GM13976 (cell line): ENCODE measurements around the gene CCDC149.

ENCODE experiments used
- DNase-seq: peaks from one replicate; pipeline ENCODE4 v3.0.0; 2012; ENCODE audit warnings: low spot score
- in situ Hi-C: fragments of 300-500 bp; cut with MboI; formaldehyde crosslinking; loops from one replicate; pipeline ENCODE4 v1.12.0; 2022; ENCODE audit warnings: low sequenced_read_pairs, mixed read lengths, inconsistent platforms; ENCODE audit not compliant: unreplicated experiment
- TF ChIP-seq, protein P1 (sequence below): IDR thresholded peaks from 2 replicates; pipeline ENCODE4 v1.5.1; 2012; ENCODE audit warnings: borderline replicate concordance, mild to moderate bottlenecking; ENCODE audit not compliant: insufficient read depth; ENCODE audit errors: extremely low read depth, missing control alignments, control extremely low read depth

The CCDC149 gene

DNA sequence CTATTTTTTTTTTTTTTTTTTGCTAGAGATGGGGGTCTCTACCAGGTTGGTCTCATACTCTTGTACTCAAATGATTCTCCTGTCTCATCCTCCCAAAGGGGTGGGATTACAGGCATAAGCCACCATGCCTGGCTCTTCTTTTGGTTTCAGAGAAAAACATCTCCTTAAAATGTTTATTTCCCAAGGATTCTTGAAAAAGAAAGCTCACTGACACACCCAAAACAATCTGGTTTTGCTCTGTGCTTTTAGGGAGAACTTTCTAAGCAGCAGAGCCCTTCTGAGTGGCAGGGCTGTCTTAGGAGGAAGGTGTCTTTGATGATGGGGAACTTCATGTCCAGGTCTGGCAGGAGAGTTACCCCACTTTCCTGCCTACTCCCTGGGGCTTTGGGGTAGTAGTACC is 116.2 kb downstream of the CCDC149 start:
- in situ Hi-C loops = no loop called here
- no peak for DNase-seq
- TF ChIP-seq, protein P1, sequence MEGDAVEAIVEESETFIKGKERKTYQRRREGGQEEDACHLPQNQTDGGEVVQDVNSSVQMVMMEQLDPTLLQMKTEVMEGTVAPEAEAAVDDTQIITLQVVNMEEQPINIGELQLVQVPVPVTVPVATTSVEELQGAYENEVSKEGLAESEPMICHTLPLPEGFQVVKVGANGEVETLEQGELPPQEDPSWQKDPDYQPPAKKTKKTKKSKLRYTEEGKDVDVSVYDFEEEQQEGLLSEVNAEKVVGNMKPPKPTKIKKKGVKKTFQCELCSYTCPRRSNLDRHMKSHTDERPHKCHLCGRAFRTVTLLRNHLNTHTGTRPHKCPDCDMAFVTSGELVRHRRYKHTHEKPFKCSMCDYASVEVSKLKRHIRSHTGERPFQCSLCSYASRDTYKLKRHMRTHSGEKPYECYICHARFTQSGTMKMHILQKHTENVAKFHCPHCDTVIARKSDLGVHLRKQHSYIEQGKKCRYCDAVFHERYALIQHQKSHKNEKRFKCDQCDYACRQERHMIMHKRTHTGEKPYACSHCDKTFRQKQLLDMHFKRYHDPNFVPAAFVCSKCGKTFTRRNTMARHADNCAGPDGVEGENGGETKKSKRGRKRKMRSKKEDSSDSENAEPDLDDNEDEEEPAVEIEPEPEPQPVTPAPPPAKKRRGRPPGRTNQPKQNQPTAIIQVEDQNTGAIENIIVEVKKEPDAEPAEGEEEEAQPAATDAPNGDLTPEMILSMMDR = no peak

DNA sequence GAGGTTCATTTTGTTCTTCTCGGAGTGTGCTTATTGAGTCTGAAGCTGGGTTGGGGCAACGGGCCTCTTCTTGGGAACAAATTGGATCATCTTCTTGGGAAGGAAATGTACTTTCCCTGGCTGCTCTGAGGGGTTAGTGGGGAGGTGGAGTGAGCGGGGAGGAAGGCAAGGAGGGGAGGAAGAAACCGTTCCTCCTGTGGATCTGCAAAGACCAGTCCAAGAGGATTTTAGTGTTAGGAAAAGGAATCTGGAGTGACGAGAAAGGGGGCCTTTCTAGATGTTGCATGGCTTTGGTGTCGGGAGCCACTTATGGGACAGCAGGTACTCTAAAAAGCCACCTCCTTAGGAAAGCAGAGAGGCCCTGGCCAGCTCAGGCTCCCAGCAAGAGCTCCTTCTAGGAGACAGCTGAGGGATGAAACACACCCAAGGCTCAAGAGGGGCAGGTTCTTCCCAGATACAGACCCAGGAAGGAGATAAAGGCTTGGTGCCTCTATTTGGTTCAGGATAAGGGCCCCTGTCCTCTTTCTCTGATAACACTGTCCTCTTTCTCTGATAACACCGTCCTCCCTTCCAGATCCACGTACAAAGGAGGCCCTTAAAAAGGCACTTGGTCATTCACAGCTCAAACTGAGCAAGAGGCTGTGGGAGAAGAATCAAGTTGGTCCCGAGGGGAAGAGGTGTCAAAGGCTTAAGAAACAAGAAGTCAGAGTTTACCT is 117.0 kb downstream of the CCDC149 start:
- TF ChIP-seq, protein P1 = no peak
- in situ Hi-C loops = no loop called here
- DNase-seq = no peak

DNA sequence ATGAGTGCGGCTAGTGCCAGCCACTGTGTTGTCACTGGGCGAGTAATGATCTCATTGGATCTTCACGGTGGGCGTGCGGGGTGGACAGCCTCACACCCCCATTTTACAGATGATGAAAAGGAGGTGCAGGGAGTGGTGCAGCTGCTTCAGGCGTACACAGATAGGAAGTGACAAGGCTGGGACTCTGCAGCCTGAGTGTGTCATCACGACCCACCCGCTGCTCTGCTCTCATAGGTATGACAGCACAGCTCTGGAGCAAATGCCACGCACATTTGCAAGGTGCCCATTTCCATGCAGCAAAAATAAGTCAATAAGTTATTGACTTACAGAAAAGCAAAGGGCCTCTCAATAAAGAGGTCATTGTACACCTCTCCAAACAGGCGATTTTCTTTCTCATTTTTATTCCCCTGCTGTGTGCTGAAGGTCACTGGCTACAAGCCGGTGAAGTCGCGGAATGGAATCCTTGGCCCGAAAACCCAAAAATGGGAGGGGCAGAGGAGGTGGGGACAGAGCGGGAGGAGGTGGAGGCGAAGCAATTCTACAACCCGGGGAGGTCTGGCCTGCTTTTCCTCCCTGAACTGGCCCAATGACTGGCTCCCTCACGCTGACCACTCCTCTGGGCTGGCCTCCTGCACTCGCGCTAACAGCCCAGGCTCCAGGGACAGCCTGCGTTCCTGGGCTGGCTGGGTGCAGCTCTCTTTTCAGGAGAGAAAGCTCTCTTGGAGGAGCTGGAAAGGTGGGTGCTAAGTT is 117.8 kb downstream of the CCDC149 start, which contains the start of gene SOD3:
SOD3 (plus strand) TSS at position 658 of the 750 bp plus-strand sequence. CDS start 3,949 bp downstream, outside the sequence.
- DNase-seq = no peak
- TF ChIP-seq, protein P1 = no peak
- in situ Hi-C loops = no loop called here

DNA sequence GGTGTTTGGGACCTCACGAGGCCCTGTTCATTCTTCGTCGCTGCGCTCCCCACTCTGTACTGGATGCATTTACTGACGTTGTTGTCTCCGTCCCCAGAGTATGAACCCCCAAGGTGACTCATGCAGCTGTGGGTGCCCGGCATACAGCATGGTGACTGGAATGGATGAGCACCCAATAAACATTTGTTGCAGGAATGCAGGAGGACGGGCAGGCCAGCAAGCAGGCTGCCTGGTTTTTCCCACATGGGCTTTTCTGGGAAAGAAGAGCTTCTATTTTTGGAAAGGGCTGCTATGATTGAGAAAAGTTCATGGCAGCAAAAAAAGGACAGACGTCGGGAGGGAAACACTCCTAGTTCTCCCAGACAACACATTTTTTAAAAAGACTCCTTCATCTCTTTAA is 118.4 kb downstream of the CCDC149 start:
- TF ChIP-seq, protein P1 = no peak
- in situ Hi-C loops = no loop called here
- no peak for DNase-seq

DNA sequence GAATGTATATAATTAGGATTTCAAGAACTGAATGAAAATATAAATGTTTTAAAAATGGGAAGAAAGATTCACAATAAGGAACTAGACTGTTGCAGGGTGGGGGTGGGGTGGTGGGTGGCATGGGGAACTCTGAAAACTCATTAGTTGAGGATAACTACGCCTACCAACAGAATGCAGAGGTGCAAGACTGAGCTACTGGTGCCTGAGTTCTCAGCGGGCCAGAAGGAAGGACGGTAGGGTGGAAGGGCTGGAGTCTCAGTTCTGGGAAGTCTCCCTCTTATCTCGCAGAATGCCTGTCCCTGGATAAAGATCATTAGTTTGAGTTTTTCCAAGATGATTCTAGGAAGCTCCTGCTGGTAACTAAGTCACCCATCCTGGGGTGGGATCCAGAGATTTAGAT is 118.8 kb downstream of the CCDC149 start:
- TF ChIP-seq, protein P1 = no peak
- in situ Hi-C loops = no loop called here
- no peak for DNase-seq

DNA sequence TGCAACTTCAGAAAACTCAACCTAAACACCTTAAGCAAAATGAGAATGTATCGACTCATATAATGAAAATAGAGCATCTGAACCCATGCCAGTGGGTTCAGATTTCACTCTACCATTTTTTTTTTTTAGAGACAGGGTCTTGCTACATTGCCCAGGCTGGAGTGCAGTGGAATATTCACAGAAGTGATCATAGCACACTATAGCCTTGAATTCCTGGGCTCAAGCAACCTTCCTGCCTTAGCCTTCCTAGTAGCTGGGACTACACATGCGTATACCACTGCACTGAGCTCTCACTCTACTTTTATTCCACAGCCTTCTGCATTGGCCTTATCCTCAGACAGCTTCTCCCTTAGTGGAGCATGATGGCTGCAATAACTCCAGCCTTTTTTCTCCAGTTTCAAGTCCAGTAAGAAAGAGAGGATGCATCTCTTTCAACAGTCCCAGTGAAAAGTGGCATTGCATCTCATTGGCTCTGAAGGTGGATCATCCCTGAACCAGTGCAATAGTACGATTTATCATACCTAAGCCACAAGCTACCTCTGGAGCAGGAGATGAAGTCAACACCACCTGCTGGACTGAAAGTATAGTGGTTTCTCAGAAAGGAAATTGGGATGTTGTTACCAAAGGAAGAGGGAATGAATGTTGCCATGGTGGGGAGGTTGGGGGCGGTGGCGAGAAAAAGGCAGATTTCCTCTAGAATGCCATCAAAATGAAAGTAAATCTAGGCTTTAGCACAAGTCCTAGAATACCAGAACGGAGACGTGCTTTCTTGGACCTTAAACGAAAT is 119.4 kb downstream of the CCDC149 start:
- TF ChIP-seq, protein P1 = no peak
- no peak for DNase-seq
- in situ Hi-C loops = no loop called here
